IPS-20b (cell line): ENCODE data around the gene LRRC73.
"Not testable (repeated sequence)": the region's sequence is repeated elsewhere in the genome, so short reads cannot be mapped to it uniquely, and the experiment has no call there.

Experiments
- H3K27ac ChIP-seq: one replicate; pipeline ENCODE4 v1.5.1; 2013; ENCODE audit warnings: low read length
- H3K27me3 ChIP-seq: 2 replicates; pipeline ENCODE4 v1.6.1; 2013; ENCODE audit warnings: mild to moderate bottlenecking, low read length, inconsistent platforms; ENCODE audit not compliant: insufficient read depth
- H3K36me3 ChIP-seq: 2 replicates; pipeline ENCODE4 v1.6.1; 2013; ENCODE audit warnings: low read depth, mild to moderate bottlenecking, inconsistent platforms, low read length, moderate library complexity; ENCODE audit not compliant: insufficient read depth
- H3K4me1 ChIP-seq: 2 replicates; pipeline ENCODE4 v1.6.1; 2013; ENCODE audit warnings: mild to moderate bottlenecking, control low read depth, inconsistent platforms, low read length, moderate library complexity; ENCODE audit not compliant: insufficient read depth
- H3K4me3 ChIP-seq: 2 replicates; pipeline ENCODE4 v1.5.1; 2013; ENCODE audit warnings: mild to moderate bottlenecking, low read length, inconsistent platforms
- H3K9ac ChIP-seq: 2 replicates; pipeline ENCODE4 v1.6.1; 2013; ENCODE audit warnings: low read depth, mild to moderate bottlenecking, inconsistent platforms, low read length, moderate library complexity
- H3K9me3 ChIP-seq: 2 replicates; pipeline ENCODE4 v1.6.1; 2013; ENCODE audit warnings: mild to moderate bottlenecking, low read depth, low read length, inconsistent platforms; ENCODE audit not compliant: insufficient read depth

The LRRC73 gene

DNA sequence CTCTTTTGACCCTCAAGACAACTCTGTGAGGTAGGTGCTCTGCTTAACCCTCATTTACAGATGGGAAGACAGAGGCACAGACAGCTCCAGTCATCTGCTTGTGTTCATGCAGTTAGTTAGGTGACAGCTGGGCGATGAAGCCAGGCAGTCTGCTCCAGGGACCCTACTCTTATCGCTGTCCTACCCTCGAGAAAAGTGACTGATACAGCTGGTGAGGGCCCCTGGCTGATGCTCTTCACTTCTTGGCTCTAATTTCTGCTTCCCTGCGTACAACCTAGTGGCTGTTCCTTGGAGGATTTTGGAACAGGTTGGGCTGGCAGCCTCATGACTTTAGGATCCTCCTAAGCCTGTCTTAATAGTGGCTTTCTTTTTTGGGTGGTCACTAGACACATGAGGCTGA, 41.9 kb downstream of the LRRC73 start:
- H3K36me3 ChIP-seq: no peaks in the 10 kb centered on the region
- H3K9me3 ChIP-seq: no peaks in the 10 kb centered on the region
- no peak overlapping the region for H3K4me3 ChIP-seq
- H3K4me1 ChIP-seq: peaks cover 3% of the 10 kb centered on the region
- H3K27me3 ChIP-seq: no peaks in the 10 kb centered on the region
- no peak overlapping the region for H3K9ac ChIP-seq
- H3K27ac ChIP-seq: no peak overlapping the region

DNA sequence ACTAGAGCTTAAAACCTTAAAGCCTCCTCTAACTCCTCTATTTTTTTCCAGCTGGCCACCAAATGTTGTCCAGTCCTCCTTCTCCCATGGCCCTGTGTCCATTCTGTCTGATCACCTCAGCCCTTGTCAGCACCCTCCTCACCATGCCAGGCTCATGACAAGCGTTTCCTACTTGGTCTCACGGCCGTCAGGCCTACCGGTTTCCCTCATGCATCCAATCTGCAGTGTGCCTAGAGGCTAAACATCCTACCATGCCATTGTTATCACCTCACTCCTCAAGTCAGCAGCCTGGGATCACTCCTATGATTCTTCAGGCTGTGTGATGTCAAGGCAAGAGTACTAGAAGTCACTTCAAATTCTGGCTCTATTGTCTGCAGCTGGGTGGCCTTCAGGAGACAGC, 42.4 kb downstream of the LRRC73 start:
- peaks cover 3% of the 10 kb centered on the region for H3K4me1 ChIP-seq
- no peak overlapping the region for H3K4me3 ChIP-seq
- no peaks in the 10 kb centered on the region for H3K36me3 ChIP-seq
- H3K27me3 ChIP-seq: 0 out of 2 replicates have a peak, but pooled peaks cover under 1% of the 10 kb centered on the region
- no peak overlapping the region for H3K27ac ChIP-seq
- H3K9ac ChIP-seq: no peak overlapping the region
- no peaks in the 10 kb centered on the region for H3K9me3 ChIP-seq

DNA sequence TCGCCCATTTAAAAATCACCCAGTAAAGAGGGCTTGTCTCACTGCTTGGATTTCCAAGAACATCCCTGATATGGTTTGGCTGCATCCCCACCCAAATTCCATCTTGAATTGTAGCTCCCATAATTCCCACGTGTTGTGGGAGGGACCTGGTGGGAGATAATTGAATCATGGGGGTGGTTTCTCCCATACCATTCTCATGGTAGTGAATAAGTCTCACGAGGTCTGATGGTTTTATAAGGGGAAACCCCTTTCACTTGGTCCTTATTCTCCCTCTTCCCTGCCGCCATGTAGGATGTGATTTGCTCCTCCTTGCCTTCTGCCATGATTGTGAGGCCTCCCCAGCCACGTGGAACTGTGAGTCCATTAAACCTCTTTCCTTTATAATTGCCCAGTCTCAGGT, 42.9 kb downstream of the LRRC73 start:
- not testable (repeated sequence) for H3K4me1 ChIP-seq, H3K27ac ChIP-seq, H3K27me3 ChIP-seq, H3K4me3 ChIP-seq, H3K9ac ChIP-seq, H3K36me3 ChIP-seq, H3K9me3 ChIP-seq

DNA sequence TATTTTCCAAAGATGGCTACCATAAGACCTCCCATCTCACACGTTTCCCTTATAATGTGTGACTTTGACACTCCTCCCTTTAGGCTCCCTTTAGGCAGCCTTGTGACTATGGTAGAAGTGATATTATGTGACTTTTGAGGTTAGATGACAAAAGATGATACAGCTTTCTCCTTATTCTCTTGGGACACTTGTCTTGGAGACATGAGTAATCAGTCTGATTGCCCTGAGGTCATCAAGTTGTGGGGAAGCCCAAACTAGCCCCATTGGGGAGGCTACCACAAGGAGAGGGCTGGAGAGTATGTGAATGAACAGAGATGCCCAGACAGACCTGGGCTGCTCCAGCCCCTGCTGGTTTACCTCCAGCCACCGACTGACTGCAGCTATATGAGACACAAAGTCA, 44.2 kb downstream of the LRRC73 start:
- Histone ChIP-seq H3K9ac (no peak overlapping the region), H3K27me3 (peaks cover 10% of the 10 kb centered on the region; the same call in 1 of the 2 replicates), H3K27ac (no peak overlapping the region), H3K4me1 (peaks cover 3% of the 10 kb centered on the region), H3K36me3 (no peaks in the 10 kb centered on the region), H3K4me3 (no peak overlapping the region), H3K9me3 (no peaks in the 10 kb centered on the region)

DNA sequence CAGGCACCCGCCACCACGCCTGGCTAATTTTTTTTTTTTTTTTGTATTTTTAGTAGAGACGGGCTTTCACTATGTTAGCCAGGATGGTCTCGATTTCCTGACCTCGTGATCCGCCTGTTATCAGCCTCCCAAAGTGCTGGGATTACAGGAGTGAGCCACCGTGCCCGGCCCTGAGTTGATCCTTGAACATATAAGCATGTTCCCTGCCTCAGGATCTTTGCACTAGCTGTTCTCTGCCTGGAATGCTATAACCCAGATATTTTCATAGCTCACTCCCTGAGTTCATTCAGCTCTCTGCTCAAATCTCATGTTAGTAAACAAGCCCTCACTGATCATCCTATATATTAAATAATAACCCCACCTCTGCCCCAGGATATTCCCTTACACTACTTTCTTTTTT, 45.8 kb downstream of the LRRC73 start:
- H3K27me3 ChIP-seq: peaks cover 19% of the 10 kb centered on the region
- H3K4me3 ChIP-seq: no peak overlapping the region
- no peak overlapping the region for H3K9ac ChIP-seq
- H3K4me1 ChIP-seq: peaks cover 3% of the 10 kb centered on the region
- no peak overlapping the region for H3K27ac ChIP-seq
- no peaks in the 10 kb centered on the region for H3K36me3 ChIP-seq
- H3K9me3 ChIP-seq: no peaks in the 10 kb centered on the region

DNA sequence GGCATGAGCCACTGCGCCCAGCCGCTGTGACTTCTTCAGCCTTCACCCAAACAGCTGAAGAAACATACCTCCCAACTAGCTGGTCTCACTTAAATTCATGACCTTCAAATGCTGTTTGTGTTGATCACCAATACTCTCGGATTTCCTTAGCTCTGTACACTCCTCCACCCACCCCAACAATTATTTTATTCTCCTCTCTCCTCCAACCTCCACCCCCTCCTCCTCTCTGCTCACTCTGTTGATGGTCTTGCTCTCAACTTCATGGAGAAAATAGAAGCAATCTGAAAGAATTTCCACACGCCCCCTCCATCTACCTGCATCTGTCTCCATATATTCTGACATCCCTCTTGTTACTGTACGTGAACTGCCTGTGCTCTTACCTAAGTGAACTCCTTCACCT, 48.2 kb downstream of the LRRC73 start:
- no peaks in the 10 kb centered on the region for H3K36me3 ChIP-seq
- H3K27me3 ChIP-seq: peaks cover 28% of the 10 kb centered on the region
- no peak overlapping the region for H3K4me3 ChIP-seq
- no peaks in the 10 kb centered on the region for H3K9me3 ChIP-seq
- no peak overlapping the region for H3K9ac ChIP-seq
- H3K27ac ChIP-seq: no peak overlapping the region
- no peaks in the 10 kb centered on the region for H3K4me1 ChIP-seq

DNA sequence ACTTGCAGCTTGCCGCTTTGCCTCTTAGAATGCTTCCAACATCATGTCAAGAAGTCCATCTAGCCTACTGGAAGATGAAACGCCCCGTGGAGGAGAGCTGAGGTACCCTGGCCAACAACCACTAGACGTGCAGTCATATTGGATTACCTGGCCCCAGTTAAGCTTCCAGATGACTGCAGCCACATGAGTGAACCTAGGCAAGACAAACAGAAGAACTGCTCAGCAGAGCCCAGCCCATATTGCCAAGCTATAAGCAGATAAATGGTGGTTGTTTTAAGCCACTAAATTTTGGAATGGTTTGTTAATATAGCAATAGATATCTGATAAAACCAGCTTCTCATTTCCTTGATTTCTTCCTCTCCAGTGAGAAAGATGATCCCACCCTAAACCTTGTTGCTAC, 50.1 kb downstream of the LRRC73 start:
- Histone ChIP-seq H3K36me3 (no peaks in the 10 kb centered on the region), H3K9ac (no peak overlapping the region), H3K27me3 (peaks cover 46% of the 10 kb centered on the region), H3K9me3 (no peaks in the 10 kb centered on the region), H3K4me3 (no peak overlapping the region), H3K27ac (no peak overlapping the region), H3K4me1 (no peaks in the 10 kb centered on the region)

DNA sequence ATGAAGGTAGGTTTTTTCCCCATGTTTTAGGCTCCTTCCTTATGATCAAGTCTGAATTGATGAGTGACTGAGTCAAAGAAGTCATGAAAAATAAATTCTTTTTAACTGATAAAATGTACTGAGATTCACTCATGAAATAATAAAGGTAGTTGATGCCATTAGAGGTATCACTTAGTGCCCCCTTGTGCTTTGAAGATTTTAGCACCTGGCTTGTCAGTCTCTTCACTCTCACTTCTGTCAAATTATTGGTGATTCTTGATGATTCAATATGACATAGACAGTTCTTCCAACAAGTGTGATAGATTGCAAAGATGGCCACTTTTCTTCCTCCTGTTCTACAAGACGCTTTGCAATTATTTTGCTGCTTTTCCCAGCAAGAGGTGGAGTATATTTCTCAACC, 50.6 kb downstream of the LRRC73 start:
- no peaks in the 10 kb centered on the region for H3K36me3 ChIP-seq
- H3K27me3 ChIP-seq: peaks cover 51% of the 10 kb centered on the region
- H3K27ac ChIP-seq: no peak overlapping the region
- H3K9me3 ChIP-seq: no peaks in the 10 kb centered on the region
- no peaks in the 10 kb centered on the region for H3K4me1 ChIP-seq
- no peak overlapping the region for H3K4me3 ChIP-seq
- H3K9ac ChIP-seq: no peak overlapping the region

DNA sequence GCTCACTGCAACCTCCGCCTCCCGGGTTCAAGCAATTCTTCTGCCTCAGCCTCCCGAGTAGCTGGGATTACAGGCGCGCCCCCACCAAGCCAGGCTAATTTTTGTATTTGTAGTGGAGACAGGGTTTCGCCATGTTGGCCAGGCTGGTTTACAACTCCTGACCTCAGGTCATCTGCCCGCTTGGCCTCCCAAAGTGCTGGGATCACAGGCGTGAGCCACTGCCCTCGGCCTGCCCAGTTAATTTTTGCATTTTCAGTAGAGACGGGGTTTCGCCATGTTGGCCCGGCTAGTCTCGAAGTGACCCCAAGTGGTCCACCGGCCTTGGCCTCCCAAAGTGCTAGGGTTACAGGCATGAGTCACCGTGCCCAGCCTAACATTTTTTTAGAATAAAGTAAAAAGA, 52.0 kb downstream of the LRRC73 start:
- not testable (repeated sequence) for H3K9ac ChIP-seq, H3K27ac ChIP-seq, H3K4me1 ChIP-seq, H3K36me3 ChIP-seq, H3K4me3 ChIP-seq, H3K9me3 ChIP-seq
- peaks cover 59% of the 10 kb centered on the region for H3K27me3 ChIP-seq

DNA sequence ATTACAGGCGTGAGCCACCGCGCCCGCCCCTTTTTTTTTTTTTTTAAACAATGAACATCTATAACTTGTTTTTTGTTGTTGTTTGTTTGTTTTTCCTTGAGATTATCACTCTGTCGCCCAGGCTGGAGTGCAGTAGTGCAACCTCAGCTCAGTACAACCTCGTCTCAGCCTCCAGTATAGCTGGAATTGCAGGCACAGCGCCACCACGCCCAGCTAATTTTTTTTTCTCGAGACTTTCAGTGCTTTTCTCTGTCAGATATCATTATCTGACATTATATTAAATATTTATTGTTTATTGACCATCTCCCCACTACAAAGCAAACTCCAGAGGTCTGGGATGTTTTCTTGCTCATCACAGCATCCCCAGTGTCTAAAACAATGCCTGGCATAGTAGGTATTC, 52.5 kb downstream of the LRRC73 start:
- Histone ChIP-seq H3K36me3 (no peaks in the 10 kb centered on the region), H3K27me3 (peaks cover 58% of the 10 kb centered on the region), H3K4me3 (no peak overlapping the region), H3K9me3 (no peaks in the 10 kb centered on the region), H3K27ac (no peak overlapping the region), H3K4me1 (no peaks in the 10 kb centered on the region), H3K9ac (no peak overlapping the region)
